IMR-90 (cell line): ENCODE measurements around the gene ZDHHC22. TPM values are rescaled to one million over a fixed set of nuclear protein-coding genes. Genes with fewer than 3 reads are reported as not detected.

Source experiments
- ATAC-seq: fragments of 200-7000 bp; cut with Tn5 transposase; 2 replicates; pipeline ENCODE4 v1.9.1; 2020; ENCODE audit warnings: low read depth, mild to moderate bottlenecking, moderate library complexity
- BruUV-seq: library from RNA; stranded (reverse); fragments of 400-500 nt; replicated peaks from 2 replicates; lab custom pipeline; 2021; lab: Mats Ljungman, UMichigan
- CTCF ChIA-PET: fragments of 300-600 bp; formaldehyde crosslinking; extraction: SDS; loops from one replicate; lab custom pipeline; 2021; ENCODE audit warnings: antibody characterized with exemption; lab: Yijun Ruan, JAX
- POLR2A ChIA-PET: fragments of 300-600 bp; sonication (Branson Sonifier 250); formaldehyde crosslinking; loops from one replicate; lab custom pipeline; 2022; ENCODE audit warnings: antibody characterized with exemption; ENCODE audit not compliant: unreplicated experiment; lab: Charles Lee
- DNase-seq: peaks from one replicate; pipeline ENCODE4 v3.0.0; 2013
- H2AFZ ChIP-seq: replicated peaks from 2 replicates; pipeline ENCODE3; 2013; ENCODE audit warnings: low read length, mild to moderate bottlenecking; ENCODE audit not compliant: poor library complexity
- H2AK5ac ChIP-seq: 2 replicates; pipeline ENCODE4 v1.6.1; 2013; ENCODE audit warnings: low read depth, low read length, inconsistent platforms
- H2AK9ac ChIP-seq: replicated peaks from 2 replicates; pipeline ENCODE3; 2013; ENCODE audit warnings: mild to moderate bottlenecking, low read depth, low read length, moderate library complexity; ENCODE audit not compliant: poor library complexity
- H2BK120ac ChIP-seq: 2 replicates; pipeline ENCODE4 v1.6.1; 2013; ENCODE audit warnings: low read depth, low read length, inconsistent platforms
- H2BK15ac ChIP-seq: 3 replicates; pipeline ENCODE4 v1.6.1; 2013; ENCODE audit warnings: low read depth, low read length, inconsistent platforms
- H2BK20ac ChIP-seq: 2 replicates; pipeline ENCODE4 v1.6.1; 2013; ENCODE audit warnings: low read depth, mild to moderate bottlenecking, inconsistent platforms, low read length, moderate library complexity
- H2BK5ac ChIP-seq: 2 replicates; pipeline ENCODE4 v1.6.1; 2013; ENCODE audit warnings: mild to moderate bottlenecking, low read depth, low read length, inconsistent platforms; ENCODE audit not compliant: poor library complexity, severe bottlenecking
- H3K14ac ChIP-seq: replicated peaks from 2 replicates; pipeline ENCODE4 v1.6.1; 2013; ENCODE audit warnings: low read depth, low read length, inconsistent platforms
- H3K18ac ChIP-seq: 2 replicates; pipeline ENCODE4 v1.6.1; 2013; ENCODE audit warnings: low read depth, low read length, control low read depth
- H3K23ac ChIP-seq: 2 replicates; pipeline ENCODE4 v1.6.1; 2013; ENCODE audit warnings: low read depth, low read length, inconsistent platforms
- H3K27ac ChIP-seq: 2 replicates; pipeline ENCODE4 v1.5.1; 2013; ENCODE audit warnings: mild to moderate bottlenecking, control low read depth, low read length; ENCODE audit not compliant: insufficient read depth
- H3K27me3 ChIP-seq: 2 replicates; pipeline ENCODE4 v1.6.1; 2013; ENCODE audit warnings: low read length; ENCODE audit not compliant: control insufficient read depth, insufficient read depth
- H3K36me3 ChIP-seq: 2 replicates; pipeline ENCODE4 v1.6.1; 2013; ENCODE audit warnings: low read length, mixed read lengths; ENCODE audit not compliant: control insufficient read depth, insufficient read depth
- H3K4ac ChIP-seq: 2 replicates; pipeline ENCODE4 v1.6.1; 2013; ENCODE audit warnings: low read depth, low read length, inconsistent platforms
- H3K4me1 ChIP-seq: 2 replicates; pipeline ENCODE4 v1.6.1; 2013; ENCODE audit warnings: low read length, mixed read lengths; ENCODE audit not compliant: control insufficient read depth, insufficient read depth
- H3K4me2 ChIP-seq: 2 replicates; pipeline ENCODE4 v1.6.1; 2013; ENCODE audit warnings: low read depth, mild to moderate bottlenecking, control low read depth, low read length, moderate library complexity
- H3K4me3 ChIP-seq: 2 replicates; pipeline ENCODE4 v1.5.1; 2013; ENCODE audit warnings: low read depth, mild to moderate bottlenecking, control low read depth, low read length, moderate library complexity; ENCODE audit not compliant: insufficient read depth
- H3K56ac ChIP-seq: 2 replicates; pipeline ENCODE4 v1.6.1; 2013; ENCODE audit warnings: low read length, inconsistent platforms; ENCODE audit not compliant: insufficient read depth; ENCODE audit errors: extremely low read depth
- H3K79me1 ChIP-seq, 2 experiments: 2 replicates each; pipeline ENCODE4 v1.6.1; 2013; ENCODE audit warnings: low read length in 2 of 2, inconsistent platforms in 1 of 2, low read depth in 1 of 2
- H3K9ac ChIP-seq: 2 replicates; pipeline ENCODE4 v1.6.1; 2013; ENCODE audit warnings: low read depth, low read length, control low read depth
- H3K9me1 ChIP-seq: 2 replicates; pipeline ENCODE4 v1.6.1; 2013; ENCODE audit warnings: low read length, inconsistent platforms; ENCODE audit not compliant: insufficient read depth
- H3K9me3 ChIP-seq: 2 replicates; pipeline ENCODE4 v1.6.1; 2013; ENCODE audit warnings: low read length; ENCODE audit not compliant: control insufficient read depth, insufficient read depth
- H4K20me1 ChIP-seq: 2 replicates; pipeline ENCODE4 v1.6.1; 2013; ENCODE audit warnings: low read length, inconsistent platforms; ENCODE audit not compliant: insufficient read depth
- H4K5ac ChIP-seq: 2 replicates; pipeline ENCODE4 v1.6.1; 2013; ENCODE audit warnings: mild to moderate bottlenecking, low read depth, low read length, control low read depth
- H4K8ac ChIP-seq, 2 experiments: 2 replicates each; pipeline ENCODE4 v1.6.1; 2013; ENCODE audit warnings: low read depth in 2 of 2, low read length in 2 of 2, control low read depth in 1 of 2, inconsistent platforms in 1 of 2
- H4K91ac ChIP-seq: 2 replicates; pipeline ENCODE4 v1.6.1; 2013; ENCODE audit warnings: low read depth, low read length, inconsistent platforms; ENCODE audit not compliant: insufficient read depth
- CEBPB ChIP-seq: IDR thresholded peaks from 2 replicates; pipeline ENCODE4 v1.6.1; 2012; ENCODE audit warnings: low read depth, low read length, improper control_type of control experiment
- FOS ChIP-seq: fragments of 150-350 bp; IDR thresholded peaks from 2 replicates; pipeline ENCODE4 v1.6.1; 2016; ENCODE audit warnings: low read depth, low read length
- MAFK ChIP-seq: IDR thresholded peaks from 2 replicates; pipeline ENCODE4 v1.6.1; 2012; ENCODE audit warnings: low read depth, low read length, improper control_type of control experiment
- MAZ ChIP-seq: IDR thresholded peaks from 2 replicates; pipeline ENCODE4 v1.6.1; 2012; ENCODE audit warnings: low read depth, mild to moderate bottlenecking, low read length, improper control_type of control experiment, moderate library complexity, borderline replicate concordance
- NFE2L2 ChIP-seq: fragments of 150-350 bp; IDR thresholded peaks from 2 replicates; pipeline ENCODE4 v1.6.1; 2016; ENCODE audit warnings: low read depth, mild to moderate bottlenecking, low read length
- POLR2A ChIP-seq: IDR thresholded peaks from 2 replicates; pipeline ENCODE4 v1.6.1; 2012; ENCODE audit warnings: mild to moderate bottlenecking, low read depth, low read length
- RCOR1 ChIP-seq: IDR thresholded peaks from 2 replicates; pipeline ENCODE4 v1.6.1; 2012; ENCODE audit warnings: mild to moderate bottlenecking, low read length, improper control_type of control experiment; ENCODE audit not compliant: insufficient replicate concordance
- RFX5 ChIP-seq: IDR thresholded peaks from 2 replicates; pipeline ENCODE4 v1.8.0; 2012; ENCODE audit warnings: low read depth, mild to moderate bottlenecking, low read length, moderate library complexity
- SMC3 ChIP-seq: fragments of 150-350 bp; IDR thresholded peaks from 2 replicates; pipeline ENCODE4 v1.6.1; 2016; ENCODE audit warnings: low read depth, mild to moderate bottlenecking, antibody characterized with exemption, low read length, moderate library complexity
- WGBS, 2 experiments: methylation state at CpG; one replicate each; pipeline versions ENCODE4 v1.1.5 to v1.1.7; 2013; ENCODE audit warnings: missing lambda C conversion rate in 2 of 2; ENCODE audit not compliant: insufficient read length in 1 of 2; ENCODE audit errors: extremely low coverage in 2 of 2; 5-methylcytosine and 5-hydroxymethylcytosine counted together
- dilution Hi-C: fragments of 300-500 bp; cut with HindIII; formaldehyde crosslinking; loops from one replicate; pipeline ENCODE4 v1.14.3; 2018; ENCODE audit warnings: low sequenced_read_pairs; ENCODE audit not compliant: unreplicated experiment
- in situ Hi-C: fragments of 300-500 bp; cut with MboI; formaldehyde crosslinking; loops from 3 replicates; pipeline ENCODE4 v1.14.3; 2019; ENCODE audit warnings: low sequenced_read_pairs, inconsistent platforms, mixed read lengths
- intact Hi-C: fragments of 100-400 bp; cut with micrococcal nuclease; formaldehyde crosslinking; loops from 2 replicates; pipeline ENCODE4 v1.10.0; 2022
- polyA plus RNA-seq, 3 experiments: library from polyadenylated mRNA; depleted of rRNA; stranded (reverse); fragments of >200 nt; gene quantifications; 2 replicates each; pipeline ENCODE4 v1.2.3, GENCODE V29; 2012; ENCODE audit warnings: low replicate concordance in 1 of 3
- total RNA-seq: library from RNA; depleted of rRNA; stranded (reverse); fragments of >200 nt; gene quantifications from 2 replicates; pipeline ENCODE4 v1.2.3, GENCODE V29; 2012
- TF ChIP-seq, protein P1 (sequence below): fragments of 150-350 bp; IDR thresholded peaks from 2 replicates; pipeline ENCODE4 v1.6.1; 2016; ENCODE audit warnings: low read depth, mild to moderate bottlenecking, low read length, moderate library complexity, borderline replicate concordance
- TF ChIP-seq, protein P2 (sequence below): conservative IDR thresholded peaks from 2 replicates; pipeline ENCODE4 v1.5.1; 2012; ENCODE audit warnings: mild to moderate bottlenecking, low read depth, low read length, improper control_type of control experiment
- TF ChIP-seq, protein P3 (sequence below): fragments of 150-350 bp; IDR thresholded peaks from 2 replicates; pipeline ENCODE4 v1.6.1; 2017; ENCODE audit warnings: mild to moderate bottlenecking, antibody characterized with exemption, low read length, low read depth

Gene ZDHHC22
- total and polyA plus RNA-seq, 2 of the 4 experiments (the other 2 are of a cell fraction) = not detected

DNA sequence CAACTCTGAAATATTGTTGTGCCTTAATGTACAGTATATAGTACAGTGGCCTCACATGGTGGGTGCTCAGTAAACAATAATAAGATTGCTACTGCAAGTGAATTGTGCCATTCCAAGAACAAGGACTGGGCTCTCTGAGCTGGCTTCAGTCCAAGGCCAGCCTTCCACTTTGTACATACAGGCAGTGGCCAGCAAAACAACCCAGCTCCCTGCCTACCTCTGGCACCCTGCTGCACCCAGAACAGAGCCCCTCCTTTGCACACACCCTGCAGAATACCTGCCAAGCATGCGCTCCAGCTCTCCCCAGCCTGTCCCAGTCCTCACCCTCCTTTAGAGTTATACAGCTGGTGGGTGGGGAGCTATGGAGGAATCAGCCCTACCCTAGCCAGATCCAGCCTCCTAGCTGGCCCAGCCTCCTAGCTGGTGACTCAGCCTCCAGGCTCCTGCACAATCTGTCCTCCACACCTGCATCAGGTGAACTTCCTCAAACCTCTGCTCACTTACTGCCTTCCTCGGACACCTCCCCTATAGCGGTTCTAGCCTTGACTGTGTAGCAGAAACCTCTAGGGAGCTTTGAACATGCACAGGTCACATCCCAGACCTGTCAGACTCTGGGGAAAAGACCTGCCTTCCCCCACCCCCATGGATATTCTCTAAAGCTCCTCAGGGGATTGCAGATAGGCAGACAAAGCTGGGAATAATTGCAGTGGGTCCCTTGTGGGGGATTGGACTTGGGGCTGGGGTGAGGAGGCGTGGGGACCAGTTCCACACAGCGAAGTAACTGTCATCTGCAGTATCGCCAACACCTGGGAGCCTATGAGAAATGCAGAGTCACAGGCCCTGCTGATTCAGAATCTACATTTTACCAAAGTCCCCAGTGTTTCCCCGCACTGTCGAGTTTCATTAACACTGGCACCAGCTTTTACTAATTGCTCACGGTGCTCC lies 17.9 kb downstream of the ZDHHC22 start:
- no peak for TF ChIP-seq POLR2A
- no peak for TF ChIP-seq SMC3
- TF ChIP-seq CEBPB = no peak
- no peak for TF ChIP-seq RCOR1
- TF ChIP-seq, protein P1, sequence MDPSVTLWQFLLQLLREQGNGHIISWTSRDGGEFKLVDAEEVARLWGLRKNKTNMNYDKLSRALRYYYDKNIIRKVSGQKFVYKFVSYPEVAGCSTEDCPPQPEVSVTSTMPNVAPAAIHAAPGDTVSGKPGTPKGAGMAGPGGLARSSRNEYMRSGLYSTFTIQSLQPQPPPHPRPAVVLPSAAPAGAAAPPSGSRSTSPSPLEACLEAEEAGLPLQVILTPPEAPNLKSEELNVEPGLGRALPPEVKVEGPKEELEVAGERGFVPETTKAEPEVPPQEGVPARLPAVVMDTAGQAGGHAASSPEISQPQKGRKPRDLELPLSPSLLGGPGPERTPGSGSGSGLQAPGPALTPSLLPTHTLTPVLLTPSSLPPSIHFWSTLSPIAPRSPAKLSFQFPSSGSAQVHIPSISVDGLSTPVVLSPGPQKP = no peak
- TF ChIP-seq, protein P2, sequence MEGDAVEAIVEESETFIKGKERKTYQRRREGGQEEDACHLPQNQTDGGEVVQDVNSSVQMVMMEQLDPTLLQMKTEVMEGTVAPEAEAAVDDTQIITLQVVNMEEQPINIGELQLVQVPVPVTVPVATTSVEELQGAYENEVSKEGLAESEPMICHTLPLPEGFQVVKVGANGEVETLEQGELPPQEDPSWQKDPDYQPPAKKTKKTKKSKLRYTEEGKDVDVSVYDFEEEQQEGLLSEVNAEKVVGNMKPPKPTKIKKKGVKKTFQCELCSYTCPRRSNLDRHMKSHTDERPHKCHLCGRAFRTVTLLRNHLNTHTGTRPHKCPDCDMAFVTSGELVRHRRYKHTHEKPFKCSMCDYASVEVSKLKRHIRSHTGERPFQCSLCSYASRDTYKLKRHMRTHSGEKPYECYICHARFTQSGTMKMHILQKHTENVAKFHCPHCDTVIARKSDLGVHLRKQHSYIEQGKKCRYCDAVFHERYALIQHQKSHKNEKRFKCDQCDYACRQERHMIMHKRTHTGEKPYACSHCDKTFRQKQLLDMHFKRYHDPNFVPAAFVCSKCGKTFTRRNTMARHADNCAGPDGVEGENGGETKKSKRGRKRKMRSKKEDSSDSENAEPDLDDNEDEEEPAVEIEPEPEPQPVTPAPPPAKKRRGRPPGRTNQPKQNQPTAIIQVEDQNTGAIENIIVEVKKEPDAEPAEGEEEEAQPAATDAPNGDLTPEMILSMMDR = no peak
- no peak for TF ChIP-seq RFX5
- TF ChIP-seq NFE2L2 = no peak
- no peak for TF ChIP-seq MAZ
- no peak for TF ChIP-seq MAFK
- TF ChIP-seq, protein P3, sequence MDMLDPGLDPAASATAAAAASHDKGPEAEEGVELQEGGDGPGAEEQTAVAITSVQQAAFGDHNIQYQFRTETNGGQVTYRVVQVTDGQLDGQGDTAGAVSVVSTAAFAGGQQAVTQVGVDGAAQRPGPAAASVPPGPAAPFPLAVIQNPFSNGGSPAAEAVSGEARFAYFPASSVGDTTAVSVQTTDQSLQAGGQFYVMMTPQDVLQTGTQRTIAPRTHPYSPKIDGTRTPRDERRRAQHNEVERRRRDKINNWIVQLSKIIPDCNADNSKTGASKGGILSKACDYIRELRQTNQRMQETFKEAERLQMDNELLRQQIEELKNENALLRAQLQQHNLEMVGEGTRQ = no peak
- no peak for TF ChIP-seq FOS
- Histone ChIP-seq H3K9me1 (no peaks in the 10 kb centered on the region), H3K4me2 (no peak overlapping the region), H3K4ac (no peak overlapping the region), H3K23ac (no peak overlapping the region), H4K20me1 (no peaks in the 10 kb centered on the region), H3K27ac (no peak overlapping the region), H2AK5ac (no peak overlapping the region), H4K91ac (no peak overlapping the region), H3K9ac (no peak overlapping the region), H3K79me1 (no peaks in the 10 kb centered on the region), H3K4me1 (no peaks in the 10 kb centered on the region; the same call in 1 of the 2 replicates), H2AFZ (no peak overlapping the region), H2BK20ac (no peak overlapping the region), H2AK9ac (no peak overlapping the region), H2BK15ac (no peak overlapping the region), H3K27me3 (peaks cover 52% of the 10 kb centered on the region), H3K14ac (no peak overlapping the region), H3K4me3 (no peak overlapping the region), H3K9me3 (no peaks in the 10 kb centered on the region), H4K8ac (no peak overlapping the region), H2BK5ac (no peak overlapping the region), H3K36me3 (no peaks in the 10 kb centered on the region), H3K18ac (no peak overlapping the region), H2BK120ac (no peak overlapping the region), H4K5ac (no peak overlapping the region), H3K56ac (no peak overlapping the region)
- in situ Hi-C loops (no loop called here), dilution Hi-C loops (no loop called here), intact Hi-C loops (no loop called here)
- ATAC-seq = no peak
- ChIA-PET POLR2A (no interaction called here), CTCF (interaction anchor here (0.6 to 1.2 kb wide), 5 partner anchors 8 to 248 kb away, joined by 3 to 4 read pairs (median 3); no protein-coding TSS in a partner anchor)
- DNase-seq = no peak
- BruUV-seq = no TSS peak
- 84% methylated on average over 8 of the region's 9 CpGs; no CpG with 5 or more reads in 1 of the 2 experiments for WGBS, 2 experiments
